ENCODE measurements around the gene ZNF366.

The ZNF366 gene

DNA sequence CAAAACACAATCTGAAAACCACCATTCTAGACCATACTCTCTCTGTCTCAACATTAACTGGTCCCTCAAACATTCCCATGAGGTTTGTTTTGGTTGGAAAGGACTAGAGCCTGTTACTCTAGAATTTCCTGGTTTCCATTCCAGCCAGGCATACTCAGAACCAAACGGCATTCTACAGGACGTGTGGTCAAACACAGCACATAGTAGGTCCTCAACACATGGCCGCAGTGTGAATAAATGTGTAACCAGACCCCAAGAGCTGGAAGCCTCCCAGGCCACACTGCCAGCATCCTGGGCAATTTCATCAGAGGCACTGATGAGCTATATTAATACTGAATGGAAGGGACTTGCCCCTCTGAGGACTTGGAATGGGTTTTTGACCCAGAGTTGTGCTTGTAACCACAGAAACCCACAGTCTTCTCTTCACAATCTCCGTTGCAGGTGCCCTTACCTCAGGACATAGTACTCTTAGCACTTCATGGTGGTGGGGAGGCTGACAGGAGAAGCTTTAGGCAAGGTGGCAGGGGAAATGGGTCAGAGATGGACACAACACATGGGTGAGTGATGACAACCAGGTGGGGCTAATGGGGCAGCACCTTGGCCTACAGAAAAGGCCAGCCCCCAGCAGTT lies 66.0 kb downstream of the ZNF366 start:
- Histone ChIP-seq H3K27me3 (no peaks in the 10 kb centered on the region), H3K4me1 (ENCODE audit: control insufficient read depth in 1 of 2, insufficient read depth in 1 of 2, low read depth in 1 of 2, low read length in 1 of 2) (no peaks in the 10 kb centered on the region), H3K36me3 (no peaks in the 10 kb centered on the region), H3K4me3 (ENCODE audit: low read depth in 1 of 2, low read length in 1 of 2) (no peak overlapping the region), H3K9me3 (no peaks in the 10 kb centered on the region), H3K27ac (no peak overlapping the region)
- TF ChIP-seq, protein P1, sequence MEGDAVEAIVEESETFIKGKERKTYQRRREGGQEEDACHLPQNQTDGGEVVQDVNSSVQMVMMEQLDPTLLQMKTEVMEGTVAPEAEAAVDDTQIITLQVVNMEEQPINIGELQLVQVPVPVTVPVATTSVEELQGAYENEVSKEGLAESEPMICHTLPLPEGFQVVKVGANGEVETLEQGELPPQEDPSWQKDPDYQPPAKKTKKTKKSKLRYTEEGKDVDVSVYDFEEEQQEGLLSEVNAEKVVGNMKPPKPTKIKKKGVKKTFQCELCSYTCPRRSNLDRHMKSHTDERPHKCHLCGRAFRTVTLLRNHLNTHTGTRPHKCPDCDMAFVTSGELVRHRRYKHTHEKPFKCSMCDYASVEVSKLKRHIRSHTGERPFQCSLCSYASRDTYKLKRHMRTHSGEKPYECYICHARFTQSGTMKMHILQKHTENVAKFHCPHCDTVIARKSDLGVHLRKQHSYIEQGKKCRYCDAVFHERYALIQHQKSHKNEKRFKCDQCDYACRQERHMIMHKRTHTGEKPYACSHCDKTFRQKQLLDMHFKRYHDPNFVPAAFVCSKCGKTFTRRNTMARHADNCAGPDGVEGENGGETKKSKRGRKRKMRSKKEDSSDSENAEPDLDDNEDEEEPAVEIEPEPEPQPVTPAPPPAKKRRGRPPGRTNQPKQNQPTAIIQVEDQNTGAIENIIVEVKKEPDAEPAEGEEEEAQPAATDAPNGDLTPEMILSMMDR (IDR thresholded peaks at IDR 0.05): no peak

DNA sequence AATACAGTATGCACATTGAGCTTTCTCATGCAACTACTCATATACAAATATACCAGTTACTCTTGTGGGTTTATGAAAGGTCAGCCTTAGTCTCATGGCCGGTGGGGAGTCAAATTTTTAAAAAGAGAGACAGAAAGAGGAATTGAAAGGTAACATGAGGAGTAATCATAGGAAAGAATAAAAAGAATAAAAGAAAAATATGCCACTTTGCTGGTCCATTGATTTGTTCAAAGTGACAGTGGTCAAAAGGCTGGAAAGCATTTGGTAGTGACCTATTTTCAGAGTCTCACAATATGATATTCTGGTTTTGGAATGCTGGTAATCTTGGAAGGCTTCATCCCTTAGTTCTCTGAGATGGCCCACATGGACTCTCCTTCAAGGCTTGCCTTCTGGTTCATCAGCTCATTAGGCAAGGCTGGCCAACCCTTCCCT lies 67.0 kb downstream of the ZNF366 start:
- Histone ChIP-seq H3K36me3 (no peaks in the 10 kb centered on the region), H3K9me3 (no peaks in the 10 kb centered on the region), H3K4me1 (ENCODE audit: control insufficient read depth in 1 of 2, insufficient read depth in 1 of 2, low read depth in 1 of 2, low read length in 1 of 2) (no peaks in the 10 kb centered on the region), H3K27me3 (no peaks in the 10 kb centered on the region), H3K27ac (no peak overlapping the region), H3K4me3 (ENCODE audit: low read depth in 1 of 2, low read length in 1 of 2) (no peak overlapping the region)
- TF ChIP-seq, protein P1 (IDR thresholded peaks at IDR 0.05): no peak

DNA sequence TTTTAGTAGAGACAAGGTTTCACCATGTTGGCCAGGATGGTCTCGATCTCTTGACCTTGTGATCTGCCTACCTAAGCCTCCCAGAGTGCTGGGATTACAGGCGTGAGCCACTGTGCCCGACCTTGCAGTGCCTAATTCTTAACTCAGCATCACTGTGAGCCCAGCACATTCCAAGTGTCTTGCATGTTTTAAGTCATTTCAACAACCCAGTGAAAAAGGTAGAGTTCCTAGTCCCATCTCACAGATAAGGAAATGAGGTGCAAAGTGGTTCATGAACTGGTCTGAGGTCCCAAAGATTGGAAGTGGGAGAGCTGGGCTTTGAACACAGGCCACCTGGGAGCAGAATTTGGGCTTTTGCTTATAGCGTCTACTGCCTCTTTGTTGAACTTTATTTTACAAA lies 68.0 kb downstream of the ZNF366 start:
- no peak overlapping the region for H3K4me3 ChIP-seq (ENCODE audit: low read depth in 1 of 2, low read length in 1 of 2)
- H3K27me3 ChIP-seq: no peaks in the 10 kb centered on the region
- H3K36me3 ChIP-seq: no peaks in the 10 kb centered on the region
- TF ChIP-seq, protein P1 (IDR thresholded peaks at IDR 0.05): no peak
- H3K4me1 ChIP-seq (ENCODE audit: control insufficient read depth in 1 of 2, insufficient read depth in 1 of 2, low read depth in 1 of 2, low read length in 1 of 2): no peaks in the 10 kb centered on the region
- no peak overlapping the region for H3K27ac ChIP-seq
- no peaks in the 10 kb centered on the region for H3K9me3 ChIP-seq

DNA sequence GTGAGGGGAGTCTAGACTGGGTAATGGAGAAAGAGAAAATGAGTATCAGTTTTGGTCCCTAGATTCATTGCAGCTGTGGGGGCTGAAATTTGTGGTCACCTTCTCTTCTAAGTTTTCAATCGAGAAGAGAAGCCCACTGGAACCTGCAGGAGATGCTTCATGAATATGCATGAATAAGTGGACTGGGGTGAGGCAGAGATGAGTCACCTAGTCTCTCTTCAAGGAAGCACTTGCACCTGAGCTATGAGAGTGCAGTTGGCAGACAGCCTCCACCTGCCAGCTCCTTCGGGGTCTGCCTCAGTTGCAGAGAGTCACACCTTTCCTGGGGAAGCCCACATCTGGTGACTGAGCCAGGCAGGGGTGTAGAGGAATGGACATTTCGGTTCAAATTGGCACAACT lies 69.1 kb downstream of the ZNF366 start:
- Histone ChIP-seq H3K4me3 (ENCODE audit: low read depth in 1 of 2, low read length in 1 of 2) (no peak overlapping the region), H3K27me3 (no peaks in the 10 kb centered on the region), H3K27ac (no peak overlapping the region), H3K9me3 (no peaks in the 10 kb centered on the region), H3K4me1 (ENCODE audit: control insufficient read depth in 1 of 2, insufficient read depth in 1 of 2, low read depth in 1 of 2, low read length in 1 of 2) (no peaks in the 10 kb centered on the region), H3K36me3 (no peaks in the 10 kb centered on the region)
- TF ChIP-seq, protein P1 (IDR thresholded peaks at IDR 0.05): no peak

DNA sequence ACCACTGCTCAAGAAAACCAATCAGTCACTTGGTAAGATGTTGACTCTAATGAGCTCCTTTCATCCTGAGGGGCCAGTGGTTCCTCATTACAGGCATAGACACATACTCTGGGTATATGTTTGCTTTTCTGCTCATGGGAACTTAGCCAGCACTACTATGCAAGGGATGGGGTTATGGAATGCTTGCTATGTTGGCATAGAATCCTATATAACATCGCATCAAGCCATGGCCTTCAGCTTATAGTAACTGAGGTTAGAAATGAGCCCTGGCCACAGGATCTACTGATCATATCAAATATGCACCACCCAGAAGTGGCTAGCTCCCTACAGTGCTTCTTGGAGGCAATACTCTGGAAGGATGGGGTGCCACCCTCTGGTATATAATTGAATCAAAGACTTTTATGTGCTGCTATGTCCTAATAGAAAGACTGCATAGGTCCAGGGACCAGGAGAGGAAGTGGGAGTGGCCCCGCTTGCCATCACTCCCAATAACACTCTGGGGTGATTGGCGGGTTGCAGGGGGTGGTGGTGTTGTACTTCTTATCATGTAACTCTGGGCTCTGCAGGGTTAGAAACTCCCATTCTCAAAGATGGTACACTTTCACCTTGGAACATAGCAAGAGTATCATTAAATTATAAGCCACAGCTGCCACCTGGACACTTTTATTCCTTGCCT lies 70.3 kb downstream of the ZNF366 start:
- Histone ChIP-seq H3K4me1 (ENCODE audit: control insufficient read depth in 1 of 2, insufficient read depth in 1 of 2, low read depth in 1 of 2, low read length in 1 of 2) (no peaks in the 10 kb centered on the region), H3K27me3 (no peaks in the 10 kb centered on the region), H3K36me3 (no peaks in the 10 kb centered on the region), H3K27ac (no peak overlapping the region), H3K4me3 (ENCODE audit: low read depth in 1 of 2, low read length in 1 of 2) (no peak overlapping the region), H3K9me3 (no peaks in the 10 kb centered on the region)
- TF ChIP-seq, protein P1 (IDR thresholded peaks at IDR 0.05): no peak

All from neutrophil (primary cell).